Stomach (tissue), 9 donors: Measurements from ENCODE around the gene ITPRIPL2. TPM values are rescaled to one million over a fixed set of nuclear protein-coding genes. Genes with fewer than 3 reads are reported as not detected.

Experiments used
- DNase-seq, 2 donors: peaks; one replicate each; pipeline versions ENCODE4 v3.0.0 to v3.0.0-alpha.2; 2013 to 2019
- H3K27ac ChIP-seq, 5 donors: fragments of 200-600 bp in 4 of 5; sonication (generic) in 4 of 5; one replicate each; pipeline ENCODE4 v1.5.1; 2013 to 2019; ENCODE audit warnings: mild to moderate bottlenecking in 1 of 5, moderate library complexity in 1 of 5
- H3K27me3 ChIP-seq, 3 donors: fragments of 200-600 bp; sonication (generic); one replicate each; pipeline ENCODE4 v1.5.1; 2017 to 2019; ENCODE audit warnings: mixed run types in 1 of 3
- H3K36me3 ChIP-seq, 4 donors: fragments of 200-600 bp; sonication (generic); 1 replicate in 3 of 4; 2 replicates in 1 of 4; pipeline ENCODE4 v1.5.1; 2016 to 2019
- H3K4me1 ChIP-seq, 4 donors: fragments of 200-600 bp; sonication (generic); one replicate each; pipeline ENCODE4 v1.5.1; 2016 to 2019
- H3K4me3 ChIP-seq, 4 donors: fragments of 200-600 bp; sonication (generic) in 3 of 4; one replicate each; pipeline ENCODE4 v1.5.1; 2016 to 2019; ENCODE audit warnings: mild to moderate bottlenecking in 1 of 4
- H3K9me3 ChIP-seq, 4 donors: fragments of 200-600 bp; sonication (generic); one replicate each; pipeline ENCODE4 v1.5.1; 2016 to 2019
- CTCF ChIP-seq, 7 experiments: fragments of 450-650 bp in 4 of 7; fragments of 200-600 bp in 3 of 7; sonication (generic) in 3 of 7; IDR thresholded peaks; one replicate each; pipeline ENCODE4 v1.5.1; 2016 to 2019; ENCODE audit warnings: antibody characterized with exemption in 7 of 7, control low read depth in 2 of 7, mild to moderate bottlenecking in 1 of 7
- EP300 ChIP-seq: sonication (generic); formaldehyde crosslinking; IDR thresholded peaks from one replicate; pipeline ENCODE4 v1.6.1; 2017; ENCODE audit warnings: antibody characterized with exemption
- POLR2A ChIP-seq, 4 donors: fragments of 450-650 bp; IDR thresholded peaks; one replicate each; pipeline ENCODE4 v1.6.1; 2016; ENCODE audit warnings: antibody characterized with exemption in 4 of 4, control low read depth in 2 of 4, mild to moderate bottlenecking in 1 of 4, moderate library complexity in 1 of 4
- POLR2AphosphoS5 ChIP-seq, 3 donors: sonication (generic); formaldehyde crosslinking; IDR thresholded peaks; one replicate each; pipeline ENCODE4 v1.6.1; 2016; ENCODE audit warnings: antibody characterized with exemption in 3 of 3
- WGBS, 5 donors: extraction: QIAGEN DNeasy Blood & Tissue Kit in 3 of 5; methylation state at CpG; one replicate each; pipeline versions ENCODE4 v1.1.5 to v1.1.7; 2013 to 2018; 5-methylcytosine and 5-hydroxymethylcytosine counted together
- intact Hi-C: fragments of 100-400 bp; cut with DNase I; formaldehyde crosslinking; loops from one replicate; pipeline ENCODE4 v1.15.1; 2023; ENCODE audit warnings: low total_unique reads
- polyA plus RNA-seq, 3 donors: library from polyadenylated mRNA; stranded (reverse); fragments of 200-250 nt; gene quantifications; one replicate each; pipeline ENCODE4 v1.2.3, GENCODE V29; 2013
- total RNA-seq, 5 donors: library from RNA; depleted of rRNA; stranded (reverse); fragments of >200 nt; gene quantifications; one replicate each; pipeline versions ENCODE4 v1.1.0 to v1.2.3, GENCODE V29; 2014 to 2016
- donor health status: healthy with polysubstance abuse.
- donor health status: Bipolar disorder and iron deficiency.
- donor health status: healthy.

ITPRIPL2 gene
- total and polyA plus RNA-seq, 8 donors = 7.6 to 48.7 (median 21.6) TPM

- peaks cover 0 to 9% (median 2%) of the 10 kb centered on the region in 4 donors for H3K36me3 ChIP-seq
- no peaks in the 10 kb centered on the region for H3K9me3 ChIP-seq
- H3K4me1 ChIP-seq = peaks cover 4 to 55% (median 24%) of the 10 kb centered on the region in 4 donors
- no peak overlapping the region for H3K4me3 ChIP-seq
- no peak for TF ChIP-seq POLR2AphosphoS5 (IDR thresholded peaks at IDR 0.05)
- TF ChIP-seq POLR2A (IDR thresholded peaks at IDR 0.05) = no peak
- TF ChIP-seq CTCF (IDR thresholded peaks at IDR 0.05) = no peak
- TF ChIP-seq EP300 = no peak
- intact Hi-C loops = no loop called here
- WGBS, 5 donors = 28 to 57% (median 38%) methylated on average over 4 to 6 of the region's 6 CpGs
- no peaks in the 10 kb centered on the region for H3K27me3 ChIP-seq
- DNase-seq = peak in 1 of 2 donors; percentile 51
- H3K27ac ChIP-seq = peak overlapping the region in 3 of 5 donors; percentile 9 to 96 (median 49)
Measured at GRCh38 chr16:19123535-19124178, 9.9 kb downstream of the ITPRIPL2 start.

- no peak for DNase-seq
- Histone ChIP-seq H3K27me3 (no peaks in the 10 kb centered on the region), H3K36me3 (peaks cover 0 to 6% (median 0%) of the 10 kb centered on the region in 4 donors), H3K9me3 (no peaks in the 10 kb centered on the region), H3K4me3 (no peak overlapping the region), H3K27ac (no peak overlapping the region), H3K4me1 (peaks cover 10 to 44% (median 24%) of the 10 kb centered on the region in 4 donors)
- intact Hi-C loops = no loop called here
- no peak for TF ChIP-seq CTCF (IDR thresholded peaks at IDR 0.05)
- TF ChIP-seq POLR2AphosphoS5 (IDR thresholded peaks at IDR 0.05) = no peak
- no peak for TF ChIP-seq EP300
- TF ChIP-seq POLR2A (IDR thresholded peaks at IDR 0.05) = no peak
Measured at GRCh38 chr16:19126300-19126699, 12.5 kb downstream of the ITPRIPL2 start.

DNA sequence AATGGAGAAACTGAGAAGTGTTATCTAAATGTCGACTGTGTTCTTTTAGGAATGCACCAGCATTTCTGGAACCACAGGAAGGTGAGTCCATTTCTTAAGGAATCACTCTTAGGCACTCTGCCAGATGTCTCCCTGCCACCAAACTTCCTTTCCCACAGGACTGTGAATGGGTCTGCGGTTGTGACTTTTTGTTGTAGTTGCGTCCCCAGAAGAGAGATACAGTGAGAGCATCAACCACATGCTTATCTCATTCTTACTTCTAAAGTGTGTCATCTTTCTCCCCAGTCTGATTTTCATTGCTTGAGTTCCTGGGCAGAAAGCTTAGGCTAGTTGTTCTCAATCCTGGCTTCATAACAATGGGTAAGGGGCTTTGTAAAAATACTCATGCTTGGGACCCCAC lies 13.4 kb downstream of the ITPRIPL2 start:
- Histone ChIP-seq H3K9me3 (no peaks in the 10 kb centered on the region), H3K27ac (peak overlapping the region in 1 of 5 donors; percentile 3), H3K4me1 (peaks cover 14 to 45% (median 30%) of the 10 kb centered on the region in 4 donors), H3K4me3 (no peak overlapping the region), H3K27me3 (no peaks in the 10 kb centered on the region), H3K36me3 (no peaks in the 10 kb centered on the region)
- DNase-seq = no peak
- 60 to 87% (median 78%) methylated on average over 3 of the region's 3 CpGs for WGBS, 5 donors
- intact Hi-C loops = no loop called here
- TF ChIP-seq POLR2AphosphoS5 (IDR thresholded peaks at IDR 0.05) = no peak

GRCh38 chr16:19127674-19128131 lies 13.9 kb downstream of the ITPRIPL2 start:
- Histone ChIP-seq H3K27me3 (no peaks in the 10 kb centered on the region), H3K27ac (peak overlapping the region in 1 of 5 donors; percentile 3), H3K9me3 (no peaks in the 10 kb centered on the region), H3K4me1 (peaks cover 18 to 47% (median 31%) of the 10 kb centered on the region in 4 donors), H3K4me3 (no peak overlapping the region), H3K36me3 (no peaks in the 10 kb centered on the region)
- no peak for TF ChIP-seq CTCF (IDR thresholded peaks at IDR 0.05)
- TF ChIP-seq POLR2A (IDR thresholded peaks at IDR 0.05) = no peak
- TF ChIP-seq POLR2AphosphoS5 (IDR thresholded peaks at IDR 0.05) = no peak
- no peak for TF ChIP-seq EP300
- intact Hi-C loops = no loop called here
- DNase-seq = no peak
- 55 to 73% (median 63%) methylated on average over 3 of the region's 3 CpGs for WGBS, 5 donors
